ENCODE measurements around the gene CAMTA1. TPM values are rescaled to one million over a fixed set of nuclear protein-coding genes. Genes with fewer than 3 reads are reported as not detected.
"Not testable (repeated sequence)": the region's sequence is repeated elsewhere in the genome, so short reads cannot be mapped to it uniquely, and the experiment has no call there.

Gene CAMTA1
- polyA plus RNA-seq, 4 donors = 89.3 to 98.2 (median 92.9) TPM

DNA sequence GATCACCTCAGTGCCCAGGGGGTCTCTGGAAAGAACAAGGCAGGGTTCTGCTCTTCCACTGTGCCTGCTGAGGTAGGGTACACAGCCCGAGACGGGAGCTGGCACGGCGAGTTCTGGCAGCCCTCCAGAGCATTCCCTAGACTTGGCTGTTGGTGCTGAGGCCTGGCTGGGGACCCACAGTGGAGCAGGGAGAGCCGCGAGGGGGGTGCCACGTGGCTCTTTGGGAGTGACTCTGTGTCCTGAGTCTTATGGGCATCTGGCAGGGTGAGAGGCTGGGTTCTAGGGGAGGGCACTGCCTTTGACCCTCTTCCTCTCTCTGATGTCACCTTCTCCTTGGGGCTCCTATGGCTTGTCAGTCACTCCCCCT lies 336.4 kb downstream of the CAMTA1 start:
- DNase-seq (ENCODE audit: low read depth in 4 of 4, low spot score in 3 of 4) = no peak

DNA sequence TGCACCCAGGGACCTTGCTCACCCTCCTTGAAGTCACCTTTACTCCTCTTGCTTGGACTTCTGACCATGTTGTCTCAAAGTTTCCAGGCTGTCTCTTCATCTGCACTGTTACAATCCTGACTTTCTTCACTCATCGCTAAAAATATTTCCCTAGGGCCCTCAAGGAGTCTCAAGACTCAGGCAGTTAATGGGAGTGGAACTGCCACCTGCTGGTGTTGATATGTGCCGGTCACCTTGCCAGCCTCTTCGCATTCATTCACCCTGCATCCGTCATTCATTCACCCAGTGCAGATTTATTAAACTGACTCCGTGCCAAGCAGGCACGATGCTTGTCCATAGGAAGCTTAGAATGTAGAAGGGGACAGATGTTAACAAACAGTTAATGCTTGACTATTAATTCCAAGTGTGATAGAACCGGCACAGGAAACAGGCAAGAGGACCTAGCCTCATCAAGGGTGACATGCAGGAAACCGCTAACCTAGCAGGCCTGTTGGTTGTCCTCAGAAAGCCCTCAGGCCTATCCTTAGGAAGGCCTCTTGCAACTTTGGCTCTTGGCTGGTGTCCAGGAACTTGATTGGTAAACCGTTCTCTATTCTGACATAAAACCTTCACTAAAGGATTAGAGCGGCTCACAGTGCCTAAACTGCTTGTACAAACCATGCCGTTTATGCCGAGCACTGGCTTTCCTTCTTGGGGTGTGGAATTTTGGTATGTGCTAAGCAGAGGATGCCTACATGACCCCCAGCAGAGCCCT lies 342.2 kb downstream of the CAMTA1 start:
- no peak for DNase-seq (ENCODE audit: low read depth in 4 of 4, low spot score in 3 of 4)

GRCh38 chr1:7128293-7128692 lies 343.0 kb downstream of the CAMTA1 start:
- no peak for DNase-seq (ENCODE audit: low read depth in 4 of 4, low spot score in 3 of 4)

- DNase-seq (ENCODE audit: low read depth in 4 of 4, low spot score in 3 of 4) = no peak
Measured at GRCh38 chr1:7130127-7130526, 344.9 kb downstream of the CAMTA1 start.

DNA sequence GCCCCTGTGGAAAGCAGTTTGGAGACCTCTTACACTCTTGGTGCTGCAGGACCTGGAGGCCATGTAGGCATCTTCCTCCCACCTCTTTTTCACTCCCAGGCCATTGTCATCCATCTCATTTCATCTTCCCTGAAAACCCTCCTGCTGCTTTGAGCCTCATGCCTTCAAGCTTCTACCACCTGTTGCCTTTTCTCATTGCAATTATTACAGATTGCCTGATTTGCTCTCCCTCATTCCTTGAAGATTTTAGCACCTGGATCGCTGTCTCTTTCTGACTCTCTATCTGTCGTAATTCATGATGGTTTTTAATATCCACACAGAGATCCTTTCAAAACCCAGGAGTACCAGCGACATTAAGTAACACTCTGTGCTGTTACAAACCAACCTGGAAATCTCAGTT lies 350.2 kb downstream of the CAMTA1 start:
- DNase-seq (ENCODE audit: low read depth in 4 of 4, low spot score in 3 of 4) = no peak

DNA sequence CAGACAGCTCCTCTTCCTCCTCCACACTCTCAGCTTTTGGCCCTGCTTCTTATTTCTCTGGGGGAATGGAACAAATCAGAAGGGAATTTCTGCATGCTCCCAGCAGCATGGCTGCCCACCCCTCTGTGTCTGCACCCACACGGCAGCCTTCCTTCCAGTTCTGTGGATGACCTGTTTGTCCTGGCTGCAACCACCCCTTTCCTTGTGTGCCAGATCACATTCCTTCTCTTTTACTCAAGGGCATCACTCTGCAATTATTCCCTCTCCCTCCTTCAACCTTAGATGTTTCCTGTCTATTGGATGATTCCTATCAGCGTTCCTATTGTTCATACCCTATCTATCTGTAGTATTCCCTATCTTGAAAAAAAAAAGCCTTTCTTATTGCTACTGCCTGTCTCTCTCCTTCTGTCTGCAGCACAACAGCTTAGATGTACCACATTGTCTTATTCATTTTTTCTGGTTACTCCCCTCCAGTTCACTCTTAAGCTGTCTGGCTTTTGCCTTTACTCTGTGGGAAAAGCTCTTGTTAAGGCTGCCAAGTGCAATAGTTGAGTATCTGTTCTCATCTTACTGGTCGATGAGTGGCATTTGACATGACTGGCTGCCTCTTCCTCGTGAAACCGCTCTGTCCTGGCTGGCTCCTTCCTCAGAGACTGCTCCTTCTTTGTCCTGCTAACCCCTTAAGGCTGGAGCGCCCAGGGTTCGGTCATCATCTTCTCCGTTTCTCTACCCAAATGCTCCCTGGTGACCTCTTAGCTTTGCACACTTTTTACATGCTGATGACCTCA lies 351.1 kb downstream of the CAMTA1 start:
- DNase-seq (ENCODE audit: low read depth in 4 of 4, low spot score in 3 of 4) = no peak

DNA sequence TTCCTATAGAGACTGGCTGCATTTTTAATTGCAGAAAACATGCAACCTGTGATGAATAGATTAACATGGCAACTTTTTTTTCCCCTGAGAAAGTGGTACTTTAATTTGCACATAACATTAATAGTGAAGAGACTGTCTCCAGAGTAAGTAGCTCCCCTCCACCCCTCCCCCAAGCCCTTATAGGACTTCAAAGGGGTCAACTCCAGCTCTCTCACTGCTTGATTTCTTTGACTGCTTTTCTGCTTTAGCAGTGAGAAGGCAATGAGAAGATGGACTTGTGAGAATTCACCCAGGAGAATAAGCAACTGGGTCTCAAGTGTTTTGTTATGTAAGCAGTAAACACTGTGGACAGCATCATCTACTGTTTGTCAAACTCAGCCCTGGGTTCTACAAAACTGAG lies 355.0 kb downstream of the CAMTA1 start:
- DNase-seq (ENCODE audit: low read depth in 4 of 4, low spot score in 3 of 4) = no peak

GRCh38 chr1:7145947-7146346 lies 360.7 kb downstream of the CAMTA1 start:
- DNase-seq (ENCODE audit: low read depth in 4 of 4, low spot score in 3 of 4) = no peak

DNA sequence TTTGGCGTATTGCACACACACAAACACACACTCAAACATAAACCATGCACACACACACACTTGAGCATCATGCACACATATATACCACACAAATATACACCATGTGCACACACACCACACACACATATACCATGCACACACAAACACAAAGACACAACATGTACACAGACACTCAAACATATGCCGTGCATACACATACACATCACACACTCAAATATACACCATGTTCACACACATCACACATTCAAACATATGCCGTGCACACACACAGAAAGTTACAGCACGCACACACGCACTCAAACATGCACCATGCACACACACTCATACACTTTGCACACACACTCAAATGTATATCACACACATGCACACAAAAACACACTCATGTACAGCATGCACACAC lies 361.5 kb downstream of the CAMTA1 start:
- no peak for DNase-seq (ENCODE audit: low read depth in 4 of 4, low spot score in 3 of 4)

DNA sequence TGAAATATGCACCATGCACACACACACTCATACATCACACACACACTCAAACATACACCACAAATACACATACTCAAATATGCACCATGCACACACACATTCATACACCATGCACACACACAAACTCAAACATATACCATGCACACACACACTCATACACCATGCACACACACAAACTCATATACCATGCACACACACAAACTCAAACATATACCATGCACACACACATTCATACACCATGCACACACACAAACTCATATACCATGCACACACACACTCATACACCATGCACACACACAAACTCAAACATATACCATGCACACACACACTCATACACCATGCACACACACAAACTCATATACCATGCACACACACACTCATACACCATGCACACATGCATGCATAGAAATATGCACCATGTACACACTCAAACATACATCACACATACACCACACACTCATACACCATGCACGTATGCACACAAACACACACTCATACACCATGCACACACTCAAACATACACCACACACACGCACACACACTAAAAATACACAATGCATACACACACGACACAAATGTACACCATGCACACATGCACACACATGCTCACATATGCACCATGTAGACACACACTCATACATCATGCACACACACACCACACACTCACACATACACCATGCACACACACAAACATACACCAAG lies 362.5 kb downstream of the CAMTA1 start:
- not testable (repeated sequence) for DNase-seq (ENCODE audit: low read depth in 4 of 4, low spot score in 3 of 4)

DNA sequence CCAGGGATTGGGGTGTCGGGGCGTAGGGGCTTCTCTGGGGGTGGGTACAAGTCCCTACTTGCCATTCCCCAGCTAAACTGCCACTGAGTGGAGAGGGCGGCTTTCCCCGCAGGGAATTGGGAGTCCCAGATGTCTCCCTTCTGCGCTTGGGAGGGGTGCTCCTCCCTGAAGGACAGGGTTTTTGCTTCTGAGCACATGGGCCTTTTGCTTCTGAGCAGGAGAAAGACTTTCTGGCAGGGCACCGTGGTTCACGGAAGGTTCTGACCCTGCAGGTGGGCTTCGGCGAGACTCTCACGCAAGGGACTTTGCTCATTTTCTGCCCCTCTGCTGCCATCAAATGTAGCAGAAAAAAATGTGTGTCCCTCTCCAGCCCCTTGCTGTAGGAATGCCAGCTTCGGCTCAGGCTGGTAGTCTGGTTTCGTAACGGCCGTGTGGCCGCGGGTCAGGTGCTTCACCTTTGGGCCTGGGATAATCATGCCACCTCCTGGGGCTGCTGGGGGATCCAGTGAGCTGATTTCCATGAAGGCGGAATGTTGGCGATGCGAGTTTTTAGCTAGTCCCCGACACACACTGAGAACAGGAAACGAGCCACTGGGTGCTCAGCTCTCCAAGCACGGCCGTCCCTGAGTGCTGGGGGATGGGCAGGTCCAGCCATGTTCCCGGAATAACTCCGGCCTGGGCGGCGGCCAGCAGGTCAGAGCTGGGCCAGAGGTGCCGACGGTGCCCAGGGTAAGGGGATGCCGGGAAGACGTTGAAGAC lies 364.0 kb downstream of the CAMTA1 start:
- peak in 2 of 4 donors; percentile 33 to 40 for DNase-seq (ENCODE audit: low read depth in 4 of 4, low spot score in 3 of 4)

DNA sequence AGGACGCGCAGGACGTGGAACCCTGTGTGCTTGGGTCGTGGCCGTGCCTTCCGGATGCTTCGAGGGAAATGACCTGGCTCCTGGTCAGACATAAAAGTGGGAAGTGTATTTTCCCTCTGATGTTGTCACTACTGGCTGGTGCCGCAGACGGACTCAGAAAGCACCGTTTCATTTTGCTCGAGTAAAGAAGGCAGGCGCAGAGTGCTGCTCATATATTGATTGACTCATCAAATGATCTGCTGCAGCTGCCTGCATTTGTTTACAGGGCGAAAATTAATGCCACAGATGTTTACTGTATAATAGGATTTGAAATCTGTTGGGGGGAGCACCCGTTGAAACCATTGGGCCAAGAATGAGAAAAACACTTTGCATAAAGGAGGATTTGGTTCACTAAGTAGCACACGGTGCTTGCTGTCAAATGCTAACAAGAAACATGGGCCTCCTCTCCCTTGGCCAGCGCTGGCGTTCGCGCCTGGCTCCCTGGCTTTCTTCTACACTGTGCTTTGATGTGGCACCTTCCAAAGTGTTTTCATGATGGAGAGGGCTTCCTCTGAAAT lies 365.5 kb downstream of the CAMTA1 start:
- DNase-seq (ENCODE audit: low read depth in 4 of 4, low spot score in 3 of 4) = no peak

DNA sequence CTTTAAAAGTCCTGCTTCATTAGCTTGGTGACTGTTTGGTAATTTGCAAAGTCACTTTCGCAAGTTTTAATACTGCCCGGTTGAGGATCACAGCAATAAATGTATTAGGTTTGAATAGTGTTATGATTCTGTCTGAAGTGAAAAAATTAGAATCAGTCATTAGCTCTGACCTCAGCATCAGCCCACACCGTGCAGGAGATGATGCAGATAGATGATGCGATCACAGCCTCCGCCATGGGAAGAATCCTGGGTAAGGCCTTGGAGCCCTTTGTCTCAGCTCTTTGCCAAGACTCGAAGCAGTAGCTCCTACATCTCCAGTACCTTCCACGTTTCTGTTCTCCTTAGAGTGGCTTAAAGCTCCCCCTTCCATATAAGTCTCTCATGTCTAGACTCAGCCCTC lies 366.7 kb downstream of the CAMTA1 start:
- DNase-seq (ENCODE audit: low read depth in 4 of 4, low spot score in 3 of 4) = no peak

- DNase-seq (ENCODE audit: low read depth in 4 of 4, low spot score in 3 of 4) = no peak
Measured at GRCh38 chr1:7152655-7153054, 367.4 kb downstream of the CAMTA1 start.

DNA sequence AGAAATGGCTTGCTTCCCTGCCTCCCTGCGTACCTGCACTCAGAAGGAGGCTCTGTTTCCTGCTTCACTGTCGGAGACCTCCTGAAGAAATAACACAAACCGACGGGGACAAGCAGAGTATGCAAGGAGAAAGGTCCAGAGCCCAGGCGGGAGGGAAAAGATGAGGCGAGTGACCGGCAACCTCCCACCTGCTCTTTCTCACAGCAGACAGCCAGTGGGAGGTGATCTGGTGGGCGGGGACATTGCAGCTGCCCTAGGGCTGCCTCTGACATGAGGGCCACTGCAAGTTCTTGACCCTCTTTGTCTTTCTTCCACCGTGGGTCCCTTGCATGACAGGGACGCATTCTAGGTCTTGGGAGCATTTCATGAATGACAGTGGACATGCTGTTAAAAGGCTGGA lies 368.2 kb downstream of the CAMTA1 start:
- DNase-seq (ENCODE audit: low read depth in 4 of 4, low spot score in 3 of 4) = no peak

- no peak for DNase-seq (ENCODE audit: low read depth in 4 of 4, low spot score in 3 of 4)
Measured at GRCh38 chr1:7159116-7159781, 374.0 kb downstream of the CAMTA1 start.

DNA sequence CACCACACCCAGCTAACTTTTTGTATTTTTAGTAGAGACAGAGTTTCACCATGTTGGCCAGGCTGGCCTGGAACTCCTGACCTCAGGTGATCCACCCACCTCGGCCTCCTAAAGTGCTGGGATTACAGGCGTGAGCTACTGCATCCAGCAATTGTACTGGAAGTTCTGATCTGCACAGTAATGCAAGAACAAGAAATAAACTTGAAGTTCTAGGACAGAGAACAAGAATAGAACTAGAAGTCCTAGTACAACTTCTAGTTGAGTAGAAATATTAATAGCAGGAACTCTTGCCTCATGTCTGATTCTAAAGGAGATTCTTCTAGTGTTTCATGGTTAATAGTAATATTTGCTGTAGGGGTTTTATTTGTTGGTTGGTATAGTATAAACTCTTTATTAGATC lies 383.3 kb downstream of the CAMTA1 start:
- DNase-seq (ENCODE audit: low read depth in 4 of 4, low spot score in 3 of 4) = not testable (repeated sequence)

- no peak for DNase-seq (ENCODE audit: low read depth in 4 of 4, low spot score in 3 of 4)
Measured at GRCh38 chr1:7171168-7171567, 385.9 kb downstream of the CAMTA1 start.

- DNase-seq (ENCODE audit: low read depth in 4 of 4, low spot score in 3 of 4) = no peak
Measured at GRCh38 chr1:7171574-7171973, 386.3 kb downstream of the CAMTA1 start.

DNA sequence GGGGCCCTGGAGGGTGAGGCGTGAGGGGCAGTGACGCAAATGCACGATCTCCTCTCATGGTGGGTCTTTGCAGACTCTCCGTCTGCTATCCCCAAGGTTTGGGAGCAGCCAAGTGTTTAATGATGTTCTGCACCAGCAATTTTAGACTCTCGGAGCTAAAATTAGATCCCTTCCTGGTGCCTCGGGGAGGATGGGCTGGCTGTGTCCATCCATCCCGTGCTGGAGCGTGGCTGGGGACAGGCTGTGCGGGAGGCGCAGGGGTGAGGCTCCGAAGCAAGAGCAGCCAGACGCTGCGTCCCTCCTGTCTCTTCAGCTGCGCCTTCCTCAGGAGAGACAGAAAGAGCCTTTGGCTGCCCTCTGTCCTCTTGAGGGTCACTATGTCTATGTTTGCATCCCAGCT lies 387.6 kb downstream of the CAMTA1 start:
- peak in 2 of 4 donors; percentile 29 to 38 for DNase-seq (ENCODE audit: low read depth in 4 of 4, low spot score in 3 of 4)

All from right renal pelvis (tissue), 4 donors.